Fibroblast of pulmonary artery (primary cell): ENCODE data around the gene SERGEF.

Experiments
- DNase-seq: peaks from one replicate; pipeline ENCODE4 v3.0.0-alpha.2; 2010; ENCODE audit warnings: low read depth
- H3K4me3 ChIP-seq: replicated peaks from 2 replicates; pipeline ENCODE4 v1.5.1; 2011; ENCODE audit warnings: low read depth, mild to moderate bottlenecking, control low read depth, low read length, moderate library complexity
- CTCF ChIP-seq: IDR thresholded peaks from 2 replicates; pipeline ENCODE4 v1.5.1; 2011; ENCODE audit warnings: mild to moderate bottlenecking, control low read depth, low read length, inconsistent platforms; ENCODE audit errors: missing control alignments

The SERGEF gene

GRCh38 chr11:17805873-17806272, 207.0 kb downstream of the SERGEF start:
- no peak for DNase-seq
- no peak overlapping the region for H3K4me3 ChIP-seq
- TF ChIP-seq CTCF: no peak

GRCh38 chr11:17805043-17805442, 207.8 kb downstream of the SERGEF start:
- H3K4me3 ChIP-seq: no peak overlapping the region
- TF ChIP-seq CTCF: no peak

GRCh38 chr11:17803754-17804334, 209.0 kb downstream of the SERGEF start:
- H3K4me3 ChIP-seq: no peak overlapping the region
- DNase-seq: no peak
- TF ChIP-seq CTCF: no peak

More at GRCh38 chr11:17805043-17805442, 207.8 kb downstream of the SERGEF start:
- no peak for DNase-seq

GRCh38 chr11:17802491-17802890, 210.4 kb downstream of the SERGEF start:
- no peak overlapping the region for H3K4me3 ChIP-seq
- DNase-seq: no peak
- TF ChIP-seq CTCF: no peak

GRCh38 chr11:17801166-17801565, 211.7 kb downstream of the SERGEF start:
- no peak for DNase-seq
- TF ChIP-seq CTCF: no peak
- H3K4me3 ChIP-seq: no peak overlapping the region

GRCh38 chr11:17799147-17799546, 213.7 kb downstream of the SERGEF start:
- H3K4me3 ChIP-seq: no peak overlapping the region
- TF ChIP-seq CTCF: no peak
- DNase-seq: no peak

- no peak for TF ChIP-seq CTCF
- DNase-seq: no peak
Observed at GRCh38 chr11:17798716-17799115, 214.1 kb downstream of the SERGEF start.

More at GRCh38 chr11:17798716-17799115, 214.1 kb downstream of the SERGEF start:
- no peak overlapping the region for H3K4me3 ChIP-seq
